Activated CD4-positive, alpha-beta T cell treated with anti-CD3 and anti-CD28 coated beads for 36 hours (primary cell): ENCODE results near the gene TLK1. TPM values are rescaled to one million over a fixed set of nuclear protein-coding genes. Genes with fewer than 3 reads are reported as not detected.

Experiments used
- ATAC-seq: fragments of 200-7000 bp; cut with Tn5 transposase; one replicate; pipeline ENCODE4 v1.10.0; 2021; ENCODE audit warnings: mild to moderate bottlenecking, moderate library complexity
- CTCF ChIA-PET: fragments of 350-600 bp; sonication (Branson Sonifier 250); formaldehyde crosslinking; loops from one replicate; lab custom pipeline; 2021; ENCODE audit warnings: antibody characterized with exemption; lab: Charles Lee
- POLR2A ChIA-PET: fragments of 350-600 bp; sonication (Branson Sonifier 250); formaldehyde crosslinking; loops from one replicate; lab custom pipeline; 2021; ENCODE audit warnings: antibody characterized with exemption, inconsistent platforms; lab: Charles Lee
- DNase-seq: peaks from one replicate; pipeline ENCODE4 v3.0.0-alpha.2; 2020
- H3K27ac Mint-ChIP-seq: one replicate; pipeline ENCODE4 v1.8.0; 2021; ENCODE audit warnings: mixed read lengths
- H3K27me3 Mint-ChIP-seq: one replicate; pipeline ENCODE4 v1.8.0; 2021; ENCODE audit warnings: mixed read lengths
- H3K36me3 Mint-ChIP-seq: one replicate; pipeline ENCODE4 v1.8.0; 2021; ENCODE audit warnings: low read depth, mixed read lengths
- H3K4me1 Mint-ChIP-seq: one replicate; pipeline ENCODE4 v1.8.0; 2021; ENCODE audit warnings: mixed read lengths
- H3K4me3 Mint-ChIP-seq: one replicate; pipeline ENCODE4 v1.8.0; 2021; ENCODE audit warnings: mild to moderate bottlenecking, moderate library complexity, mixed read lengths
- H3K9me3 Mint-ChIP-seq: one replicate; pipeline ENCODE4 v1.8.0; 2021; ENCODE audit warnings: low read depth, mixed read lengths
- intact Hi-C, 2 experiments: fragments of 100-400 bp; cut with DNase I in 1 of 2; cut with micrococcal nuclease in 1 of 2; formaldehyde crosslinking; loops; one replicate each; pipeline versions ENCODE4 v1.14.2 to v1.15.1; 2022 to 2024; cut with DNase I, micrococcal nuclease
- total RNA-seq, 2 experiments: library from RNA; stranded (reverse); gene quantifications; one replicate each; pipeline ENCODE4 v1.2.3, GENCODE V29; 2021

Gene TLK1
- 10 to 100 TPM; 71.8 to 83.7 TPM for total RNA-seq

DNA sequence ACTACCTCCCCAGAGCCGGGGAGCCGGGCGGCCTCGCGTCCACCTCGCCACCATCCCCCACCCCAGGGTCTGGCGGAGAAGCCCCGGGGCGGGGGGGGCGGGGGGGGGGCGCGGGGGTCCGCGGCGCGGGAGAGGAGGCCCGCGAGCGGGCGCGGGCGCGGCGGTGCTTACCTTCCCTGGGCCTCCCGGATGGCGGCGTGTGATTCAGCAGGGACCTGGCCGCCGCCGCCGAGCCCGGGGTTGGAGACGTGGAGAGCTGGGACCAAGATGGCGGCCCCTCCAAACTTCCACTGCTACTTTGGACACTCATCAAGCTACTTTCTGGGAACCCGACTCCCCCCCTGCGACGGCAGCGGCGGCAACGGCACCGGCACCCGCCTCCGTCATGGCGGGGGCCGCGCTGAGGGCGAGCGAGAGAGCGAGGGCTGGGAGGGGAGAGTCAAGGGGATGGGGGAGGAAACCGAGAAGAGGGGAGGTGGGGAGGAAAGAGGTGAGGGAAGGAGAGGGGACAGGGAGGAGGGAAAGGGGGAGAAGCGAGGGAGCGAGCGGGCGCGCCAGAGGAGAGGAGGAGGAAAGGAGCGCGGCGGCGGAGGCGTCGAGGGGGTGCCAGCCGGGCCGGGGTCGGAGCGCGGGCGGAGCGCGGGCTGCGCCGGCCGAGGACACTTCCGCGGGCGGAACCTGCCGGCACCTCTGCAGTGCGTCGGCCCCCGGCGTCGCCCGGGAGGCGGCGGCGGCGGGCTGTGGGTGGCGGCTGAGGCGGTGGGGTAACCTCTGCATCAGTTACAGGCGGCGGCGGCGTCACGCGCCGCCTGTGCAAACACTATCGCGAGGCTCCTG lies at the start of gene TLK1:
Gene TLK1, minus strand, starts transcription at position 775 of the 837 bp plus-strand sequence. Its CDS starts 465 bp downstream, at position 310.
- ATAC-seq, result peak; percentile 64
- DNase-seq, result peak; percentile 87
- peak within 1 kb of the TSS; percentile 98 for H3K27ac Mint-ChIP-seq
- ChIA-PET CTCF (interaction anchor here (0.9 to 1.7 kb wide), 4 partner anchors 13 to 272 kb away, joined by 3 to 9 read pairs (median 4); partner anchors contain the start of gene GORASP2), POLR2A (interaction anchor here (0.6 to 1.4 kb wide), 4 partner anchors 19 to 256 kb away, joined by 3 read pairs; no protein-coding TSS in a partner anchor)
- peaks cover 6% of the 10 kb centered on the region for H3K36me3 Mint-ChIP-seq
- intact Hi-C loops, result loop anchor here (1.0 to 5.0 kb wide), 4 partner anchors 87 to 274 kb away; partner anchors contain the start of genes DCAF17 (in 1 of the 2) and GORASP2 (in 1 of the 2)
- peaks cover 59% of the 10 kb centered on the region for H3K4me1 Mint-ChIP-seq
- H3K27me3 Mint-ChIP-seq, result no peaks in the 10 kb centered on the region
- peak within 1 kb of the TSS; percentile 95 for H3K4me3 Mint-ChIP-seq
- no peaks in the 10 kb centered on the region for H3K9me3 Mint-ChIP-seq

- ChIA-PET POLR2A (no interaction called here), CTCF (no interaction called here)
- no peaks in the 10 kb centered on the region for H3K9me3 Mint-ChIP-seq
- H3K27me3 Mint-ChIP-seq, result no peaks in the 10 kb centered on the region
- H3K27ac Mint-ChIP-seq, result no peak overlapping the region
- ATAC-seq, result no peak
- intact Hi-C loops, result no loop called here
- H3K4me1 Mint-ChIP-seq, result peaks cover 24% of the 10 kb centered on the region
- no peaks in the 10 kb centered on the region for H3K36me3 Mint-ChIP-seq
- no peak for DNase-seq
- no peak overlapping the region for H3K4me3 Mint-ChIP-seq
These were observed 49.6 kb upstream of the TLK1 start for GRCh38 chr2:171210216-171210863.

GRCh38 chr2:171208657-171209056 lies 48.0 kb upstream of the TLK1 start:
- no peak for DNase-seq
- H3K4me3 Mint-ChIP-seq, result no peak overlapping the region
- no peaks in the 10 kb centered on the region for H3K27me3 Mint-ChIP-seq
- no peak overlapping the region for H3K27ac Mint-ChIP-seq
- peaks cover 20% of the 10 kb centered on the region for H3K4me1 Mint-ChIP-seq
- intact Hi-C loops, result no loop called here
- ChIA-PET POLR2A (no interaction called here), CTCF (interaction anchor here (0.6 kb wide), 1 partner anchor 26 kb away, joined by 3 read pairs; no protein-coding TSS in a partner anchor)
- H3K36me3 Mint-ChIP-seq, result no peaks in the 10 kb centered on the region
- ATAC-seq, result no peak
- H3K9me3 Mint-ChIP-seq, result no peaks in the 10 kb centered on the region

GRCh38 chr2:171206422-171207115 lies 45.9 kb upstream of the TLK1 start:
- no peak overlapping the region for H3K27ac Mint-ChIP-seq
- peaks cover 17% of the 10 kb centered on the region for H3K4me1 Mint-ChIP-seq
- ATAC-seq (no peak), DNase-seq (no peak)
- intact Hi-C loops, result no loop called here
- H3K27me3 Mint-ChIP-seq, result no peaks in the 10 kb centered on the region
- no peaks in the 10 kb centered on the region for H3K9me3 Mint-ChIP-seq
- no peak overlapping the region for H3K4me3 Mint-ChIP-seq
- ChIA-PET POLR2A (no interaction called here), CTCF (no interaction called here)
- H3K36me3 Mint-ChIP-seq, result no peaks in the 10 kb centered on the region

DNA sequence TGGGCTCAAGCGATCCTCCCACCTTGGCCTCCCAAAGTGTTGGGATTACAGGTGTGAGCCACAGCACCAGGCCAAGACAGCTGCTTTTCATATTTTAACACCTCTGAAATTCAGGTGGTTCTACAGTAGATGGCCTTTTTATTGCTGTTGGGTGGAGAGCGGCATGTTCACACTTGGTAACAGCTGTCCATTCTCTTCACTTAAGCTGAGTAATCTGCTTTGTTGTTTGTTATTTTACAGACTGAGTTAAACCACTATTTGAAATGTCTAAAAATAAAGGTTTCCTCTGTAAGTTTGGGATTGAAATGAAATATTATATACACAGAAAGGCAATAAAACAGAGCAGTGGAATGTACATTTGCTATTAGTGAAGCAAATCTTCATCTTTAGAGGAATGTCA lies 44.9 kb upstream of the TLK1 start:
- Mint-ChIP-seq H3K36me3 (no peaks in the 10 kb centered on the region), H3K9me3 (no peaks in the 10 kb centered on the region), H3K27ac (no peak overlapping the region), H3K27me3 (no peaks in the 10 kb centered on the region), H3K4me3 (no peak overlapping the region), H3K4me1 (peaks cover 7% of the 10 kb centered on the region)
- intact Hi-C loops, result no loop called here
- POLR2A ChIA-PET, result no interaction called here
- ATAC-seq (no peak), DNase-seq (no peak)
- CTCF ChIA-PET, result no interaction called here

DNA sequence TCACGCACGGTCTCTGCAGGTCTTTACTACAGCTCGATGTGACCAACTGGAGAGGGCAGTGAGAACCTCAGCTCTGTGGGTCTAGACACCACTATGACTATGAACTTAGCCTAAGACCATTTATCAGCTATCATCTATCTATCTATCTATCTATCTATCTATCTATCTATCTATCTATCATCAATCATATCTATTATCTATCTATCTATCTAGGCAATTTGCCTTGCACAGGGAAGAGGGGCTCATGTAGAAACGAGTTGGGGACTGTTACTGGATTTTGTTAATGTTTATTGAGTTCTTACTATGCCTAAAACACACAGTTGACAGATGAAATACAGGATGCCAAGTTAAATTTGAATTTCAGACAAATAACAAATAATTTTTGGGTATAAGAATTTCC lies 41.1 kb upstream of the TLK1 start:
- no peaks in the 10 kb centered on the region for H3K27me3 Mint-ChIP-seq
- intact Hi-C loops, result no loop called here
- no peaks in the 10 kb centered on the region for H3K4me1 Mint-ChIP-seq
- no peak overlapping the region for H3K4me3 Mint-ChIP-seq
- ChIA-PET CTCF (no interaction called here), POLR2A (interaction anchor here (0.7 kb wide), 1 partner anchor 45 kb away, joined by 3 read pairs; no protein-coding TSS in a partner anchor)
- DNase-seq, result no peak
- H3K36me3 Mint-ChIP-seq, result no peaks in the 10 kb centered on the region
- H3K27ac Mint-ChIP-seq, result no peak overlapping the region
- H3K9me3 Mint-ChIP-seq, result no peaks in the 10 kb centered on the region
- ATAC-seq, result no peak

- no peaks in the 10 kb centered on the region for H3K27me3 Mint-ChIP-seq
- ATAC-seq (no peak), DNase-seq (no peak)
- ChIA-PET POLR2A (interaction anchor here (0.7 kb wide), 1 partner anchor 45 kb away, joined by 3 read pairs; no protein-coding TSS in a partner anchor), CTCF (no interaction called here)
- H3K36me3 Mint-ChIP-seq, result no peaks in the 10 kb centered on the region
- intact Hi-C loops, result no loop called here
- no peaks in the 10 kb centered on the region for H3K9me3 Mint-ChIP-seq
- H3K27ac Mint-ChIP-seq, result no peak overlapping the region
- no peaks in the 10 kb centered on the region for H3K4me1 Mint-ChIP-seq
- no peak overlapping the region for H3K4me3 Mint-ChIP-seq
These were observed 40.6 kb upstream of the TLK1 start for GRCh38 chr2:171201271-171201670.

DNA sequence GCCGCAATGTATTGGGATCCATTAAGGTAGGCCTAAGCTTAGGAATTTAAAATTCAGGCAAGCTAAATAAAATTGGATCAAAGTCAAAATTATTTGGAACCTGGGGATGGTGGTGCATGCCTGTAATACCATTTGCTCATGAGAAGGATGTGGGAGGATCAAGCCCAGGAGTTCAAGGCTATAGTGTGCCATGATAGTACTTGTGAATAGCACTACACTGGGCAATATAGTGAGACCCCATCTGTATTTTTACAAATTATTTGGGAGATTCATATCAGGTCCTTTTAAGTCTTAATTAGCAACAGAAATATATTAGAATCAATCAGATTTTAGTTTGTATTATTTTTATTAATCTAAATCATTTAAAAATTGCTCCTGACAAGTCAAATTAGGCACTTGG lies 39.8 kb upstream of the TLK1 start:
- no peaks in the 10 kb centered on the region for H3K4me1 Mint-ChIP-seq
- no peak overlapping the region for H3K4me3 Mint-ChIP-seq
- no peaks in the 10 kb centered on the region for H3K9me3 Mint-ChIP-seq
- CTCF ChIA-PET, result no interaction called here
- POLR2A ChIA-PET, result no interaction called here
- DNase-seq, result no peak
- ATAC-seq, result no peak
- H3K27ac Mint-ChIP-seq, result no peak overlapping the region
- intact Hi-C loops, result no loop called here
- H3K36me3 Mint-ChIP-seq, result no peaks in the 10 kb centered on the region
- H3K27me3 Mint-ChIP-seq, result no peaks in the 10 kb centered on the region

GRCh38 chr2:171191021-171191420 lies 30.3 kb upstream of the TLK1 start:
- no peak for ATAC-seq
- intact Hi-C loops, result no loop called here
- Mint-ChIP-seq H3K27ac (no peak overlapping the region), H3K4me3 (no peak overlapping the region), H3K4me1 (no peaks in the 10 kb centered on the region), H3K36me3 (no peaks in the 10 kb centered on the region), H3K27me3 (no peaks in the 10 kb centered on the region), H3K9me3 (no peaks in the 10 kb centered on the region)
- ChIA-PET CTCF (interaction anchor here (0.6 kb wide), 1 partner anchor 1070 kb away, joined by 3 read pairs; no protein-coding TSS in a partner anchor), POLR2A (no interaction called here)
- DNase-seq, result no peak

DNA sequence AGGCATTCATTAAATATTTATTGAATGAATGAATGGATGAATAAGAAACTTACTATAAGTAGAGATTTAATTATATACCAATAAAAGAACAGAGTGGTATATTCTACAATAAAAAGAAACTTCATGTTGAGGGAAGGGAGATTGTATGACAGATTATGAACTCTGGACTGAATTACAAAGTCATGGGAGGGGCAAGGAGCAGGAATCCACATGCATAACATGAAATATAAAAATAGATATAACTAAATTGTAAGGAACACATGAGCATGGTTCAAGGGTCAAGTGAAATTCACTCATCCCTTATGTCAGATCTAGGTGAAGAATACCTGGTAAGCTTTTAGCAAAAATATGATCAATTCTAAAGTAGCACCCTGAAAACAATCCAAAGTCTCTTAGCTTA lies 27.1 kb upstream of the TLK1 start:
- intact Hi-C loops, result no loop called here
- POLR2A ChIA-PET, result no interaction called here
- ATAC-seq, result no peak
- Mint-ChIP-seq H3K4me1 (no peaks in the 10 kb centered on the region), H3K27me3 (no peaks in the 10 kb centered on the region), H3K9me3 (no peaks in the 10 kb centered on the region), H3K4me3 (no peak overlapping the region), H3K27ac (no peak overlapping the region), H3K36me3 (no peaks in the 10 kb centered on the region)
- CTCF ChIA-PET, result interaction anchor here (0.6 to 1.0 kb wide), 3 partner anchors 14 to 201 kb away, joined by 3 read pairs; no protein-coding TSS in a partner anchor
- no peak for DNase-seq

DNA sequence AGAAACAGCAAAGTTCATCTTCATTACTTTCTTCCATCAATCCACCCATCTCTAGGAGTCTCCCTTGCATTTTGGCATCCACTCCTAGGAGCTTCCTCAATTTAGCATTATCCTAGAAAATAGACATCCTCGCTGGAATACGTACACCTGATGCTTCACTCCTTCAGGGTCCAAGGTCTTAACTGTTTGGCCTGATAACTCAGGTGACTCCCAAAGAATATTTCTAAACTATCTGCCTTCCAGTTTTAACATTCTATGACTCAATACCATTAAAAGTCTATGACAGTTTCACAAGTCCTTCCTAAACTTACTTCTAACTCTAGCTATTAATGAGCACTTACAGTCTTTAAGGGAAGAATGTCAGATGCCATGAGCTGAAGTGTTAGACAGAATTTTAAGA lies 26.5 kb upstream of the TLK1 start:
- intact Hi-C loops, result no loop called here
- no peak for DNase-seq
- Mint-ChIP-seq H3K27me3 (peaks cover 1% of the 10 kb centered on the region), H3K9me3 (no peaks in the 10 kb centered on the region), H3K4me3 (no peak overlapping the region), H3K36me3 (no peaks in the 10 kb centered on the region), H3K4me1 (no peaks in the 10 kb centered on the region), H3K27ac (no peak overlapping the region)
- CTCF ChIA-PET, result interaction anchor here (0.6 to 1.0 kb wide), 2 partner anchors 13 to 152 kb away, joined by 3 read pairs; no protein-coding TSS in a partner anchor
- ATAC-seq, result no peak
- POLR2A ChIA-PET, result no interaction called here
